ENCODE results near the gene SPATA31D1. TPM values are rescaled to one million over a fixed set of nuclear protein-coding genes. Genes with fewer than 3 reads are reported as not detected.

The SPATA31D1 gene
- polyA plus RNA-seq, 1 of the 3 experiments (the other 2 are of a cell fraction), result not detected

GRCh38 chr9:82031538-82032280, 43.1 kb downstream of the SPATA31D1 start (continued):
- TF ChIP-seq IRF3 (IDR thresholded peaks at IDR 0.05; ENCODE audit: low read depth, low read length), result no peak
- no peak for TF ChIP-seq USF2 (IDR thresholded peaks at IDR 0.05; ENCODE audit: borderline replicate concordance, low read depth, low read length)
- TF ChIP-seq RAD21 (IDR thresholded peaks at IDR 0.05; ENCODE audit: low read length), result no peak
- TF ChIP-seq MEF2A (IDR thresholded peaks at IDR 0.05; ENCODE audit: borderline replicate concordance, low read depth), result no peak
- peak; percentile 53 for TF ChIP-seq JUND (IDR thresholded peaks at IDR 0.05)
- peak; percentile 85; the same call in 1 of the 2 replicates for TF ChIP-seq USF1 (IDR thresholded peaks at IDR 0.05; ENCODE audit: borderline replicate concordance, low read depth)
- TF ChIP-seq GABPA (IDR thresholded peaks at IDR 0.05; ENCODE audit: low read depth), result no peak
- peak; percentile 48; the same call in 1 of the 2 replicates for TF ChIP-seq FOSL2 (IDR thresholded peaks at IDR 0.05; ENCODE audit: borderline replicate concordance, low read depth)
- no peak for TF ChIP-seq POLR2AphosphoS5 (IDR thresholded peaks at IDR 0.05; ENCODE audit: low read depth, low read length)
- TF ChIP-seq REST (IDR thresholded peaks at IDR 0.05; ENCODE audit: low read depth, low read length), result no peak
- no peak for TF ChIP-seq GATA2 (CRISPR knock-in tag; IDR thresholded peaks at IDR 0.05)
- no peak for TF ChIP-seq SMC3 (IDR thresholded peaks at IDR 0.05; ENCODE audit: low read depth, low read length)
- no peak for TF ChIP-seq EZH2phosphoT487 (IDR thresholded peaks at IDR 0.05; ENCODE audit: borderline replicate concordance, low read depth)
- peak; percentile 65 for TF ChIP-seq PBX3 (IDR thresholded peaks at IDR 0.05)
- TF ChIP-seq NRF1 (IDR thresholded peaks at IDR 0.05; ENCODE audit: low read depth, low read length), result no peak
- no peak for TF ChIP-seq ELF1 (IDR thresholded peaks at IDR 0.05)
- no peak for TF ChIP-seq TEAD4 (IDR thresholded peaks at IDR 0.05; ENCODE audit: borderline replicate concordance, insufficient read depth)
- peak; percentile 37; the same call in 1 of the 2 replicates for TF ChIP-seq NFIC (IDR thresholded peaks at IDR 0.05; ENCODE audit: borderline replicate concordance)
- peak; percentile 92 for TF ChIP-seq MAX (IDR thresholded peaks at IDR 0.05; ENCODE audit: low read depth)
- 0 out of 2 replicates have a peak, but pooled peaks have one; percentile 20 for TF ChIP-seq SIN3A (IDR thresholded peaks at IDR 0.05; ENCODE audit: borderline replicate concordance, low read depth, low read length)
- no peak for TF ChIP-seq CHD2 (IDR thresholded peaks at IDR 0.05; ENCODE audit: low read length, partially characterized antibody)
- peak; percentile 15 to 19; a peak in 1 of 4 replicates for TF ChIP-seq EP300 (IDR thresholded peaks at IDR 0.05; ENCODE audit: borderline replicate concordance in 1 of 2, low read depth in 1 of 2, low read length in 1 of 2)
- no peak for TF ChIP-seq RCOR1 (IDR thresholded peaks at IDR 0.05; ENCODE audit: low read length)
- TF ChIP-seq RFX5 (IDR thresholded peaks at IDR 0.05; ENCODE audit: low read length), result no peak

Data from SK-N-SH (cell line).